Right lobe of liver (tissue), 6 donors: ENCODE measurements around the gene MAP4K3. TPM values are rescaled to one million over a fixed set of nuclear protein-coding genes. Genes with fewer than 3 reads are reported as not detected.

Source experiments
- ATAC-seq, 4 donors: fragments of 200-7000 bp; cut with Tn5 transposase; one replicate each; pipeline ENCODE4 v1.9.1; 2020; ENCODE audit warnings: mild to moderate bottlenecking in 4 of 4, moderate library complexity in 4 of 4
- DNase-seq, 3 donors: peaks; one replicate each; pipeline ENCODE4 v3.0.0-alpha.2; 2020
- H3K27ac ChIP-seq, 3 donors: fragments of 200-600 bp; one replicate each; pipeline ENCODE4 v1.8.0; 2022
- H3K27me3 ChIP-seq, 2 donors: fragments of 200-600 bp; one replicate each; pipeline ENCODE4 v1.8.0; 2022
- H3K36me3 ChIP-seq, 4 donors: fragments of 200-600 bp; sonication (generic) in 1 of 4; one replicate each; pipeline versions ENCODE4 v1.5.1 to v1.8.0; 2017 to 2022; ENCODE audit warnings: control low read depth in 1 of 4
- H3K4me1 ChIP-seq, 4 donors: fragments of 200-600 bp; sonication (generic) in 1 of 4; one replicate each; pipeline versions ENCODE4 v1.5.1 to v1.8.0; 2017 to 2022; ENCODE audit warnings: control low read depth in 1 of 4
- H3K4me3 ChIP-seq, 3 donors: fragments of 200-600 bp; one replicate each; pipeline ENCODE4 v1.8.0; 2022
- H3K9me3 ChIP-seq, 4 donors: fragments of 200-600 bp; sonication (generic) in 1 of 4; one replicate each; pipeline versions ENCODE4 v1.5.1 to v1.8.0; 2017 to 2022; ENCODE audit warnings: control low read depth in 1 of 4
- CTCF ChIP-seq, 4 donors: fragments of 200-600 bp in 3 of 4; fragments of 450-650 bp in 1 of 4; IDR thresholded peaks; one replicate each; pipeline versions ENCODE4 v1.5.1 to v1.8.0; 2016 to 2022; ENCODE audit warnings: antibody characterized with exemption in 4 of 4, mild to moderate bottlenecking in 2 of 4
- POLR2A ChIP-seq: fragments of 450-650 bp; IDR thresholded peaks from one replicate; pipeline ENCODE4 v1.6.1; 2017; ENCODE audit warnings: antibody characterized with exemption, mild to moderate bottlenecking
- WGBS: methylation state at CpG from one replicate; pipeline ENCODE4 v1.1.6; 2018; ENCODE audit warnings: low coverage, low lambda C conversion rate; ENCODE audit not compliant: insufficient coverage; ENCODE audit errors: missing lambda C conversion rate; 5-methylcytosine and 5-hydroxymethylcytosine counted together
- intact Hi-C, 2 donors: fragments of 100-400 bp; cut with DNase I; formaldehyde crosslinking; loops; one replicate each; pipeline versions ENCODE4 v1.11.2 to v1.14.1; 2022
- total RNA-seq, 6 experiments: library from RNA; depleted of rRNA in 2 of 6; stranded (reverse); fragments of >200 nt in 2 of 6; fragmentation: NEBNext Ultra II Directional in 3 of 6; extraction: Animal tissue kit (Norgen Biotek cat#: 25700) in 3 of 6; gene quantifications; one replicate each; pipeline versions ENCODE4 v1.1.0 to v1.2.4, GENCODE V29; 2016 to 2023
- donor health status: DM: no; HTN: yes; CAD: no.
- donor health status: DM: no; HTN: no; CAD: no.
- donor health status: DM: no; HTN: no; CAD: no.
- donor health status: DM: no; HTN: yes; CAD: no.
- donor health status: DM: no; HTN: yes; CAD: no.

MAP4K3 gene
- total RNA-seq, 6 experiments from 2014 or later, result 14.5 to 24.8 (median 17.1) TPM

- no peak for DNase-seq
- Histone ChIP-seq H3K27me3 (no peaks in the 10 kb centered on the region), H3K36me3 (peaks cover 0 to 6% (median 0%) of the 10 kb centered on the region in 4 donors), H3K27ac (no peak overlapping the region), H3K9me3 (no peaks in the 10 kb centered on the region), H3K4me3 (no peak overlapping the region), H3K4me1 (no peaks in the 10 kb centered on the region)
- no peak for TF ChIP-seq POLR2A
- TF ChIP-seq CTCF (IDR thresholded peaks at IDR 0.05), result no peak
- 57% methylated on average over 2 of the region's 4 CpGs for WGBS
- intact Hi-C loops, result no loop called here
- ATAC-seq, result no peak
Measured at GRCh38 chr2:39475006-39475405, 37.9 kb upstream of the MAP4K3 start.

GRCh38 chr2:39470580-39470979 lies 33.5 kb upstream of the MAP4K3 start:
- Histone ChIP-seq H3K36me3 (no peaks in the 10 kb centered on the region), H3K9me3 (no peaks in the 10 kb centered on the region), H3K27ac (no peak overlapping the region), H3K4me3 (no peak overlapping the region), H3K27me3 (no peaks in the 10 kb centered on the region), H3K4me1 (peaks cover 0 to 8% (median 3%) of the 10 kb centered on the region in 4 donors)
- DNase-seq, result no peak
- no peak for TF ChIP-seq CTCF (IDR thresholded peaks at IDR 0.05)
- no peak for TF ChIP-seq POLR2A
- intact Hi-C loops, result no loop called here
- 88% methylated on average over 3 of the region's 3 CpGs for WGBS
- ATAC-seq, result no peak

- ATAC-seq (peak; percentile 41 to 88 (median 56)), DNase-seq (peak in 1 of 3 donors; percentile 34)
- no peak overlapping the region for H3K27ac ChIP-seq
- no peaks in the 10 kb centered on the region for H3K27me3 ChIP-seq
- H3K36me3 ChIP-seq, result no peaks in the 10 kb centered on the region
- 40% methylated on average over 3 of the region's 3 CpGs for WGBS
- no peaks in the 10 kb centered on the region for H3K9me3 ChIP-seq
- TF ChIP-seq POLR2A (no peak), CTCF (IDR thresholded peaks at IDR 0.05) (no peak)
- intact Hi-C loops, result no loop called here
- peaks cover 0 to 8% (median 3%) of the 10 kb centered on the region in 4 donors for H3K4me1 ChIP-seq
- no peak overlapping the region for H3K4me3 ChIP-seq
Measured at GRCh38 chr2:39469807-39470206, 32.7 kb upstream of the MAP4K3 start.

GRCh38 chr2:39468579-39469451 lies 31.7 kb upstream of the MAP4K3 start:
- 79% methylated on average over 2 of the region's 4 CpGs for WGBS
- intact Hi-C loops, result no loop called here
- no peak for DNase-seq

More at GRCh38 chr2:39468579-39469451, 31.7 kb upstream of the MAP4K3 start:
- no peaks in the 10 kb centered on the region for H3K36me3 ChIP-seq
- no peak for ATAC-seq
- no peaks in the 10 kb centered on the region for H3K27me3 ChIP-seq
- no peaks in the 10 kb centered on the region for H3K9me3 ChIP-seq
- peak overlapping the region in 1 of 3 donors; percentile 24 for H3K27ac ChIP-seq
- no peak overlapping the region for H3K4me3 ChIP-seq
- peaks cover 0 to 8% (median 3%) of the 10 kb centered on the region in 4 donors for H3K4me1 ChIP-seq
- no peak for TF ChIP-seq CTCF (IDR thresholded peaks at IDR 0.05)
- no peak for TF ChIP-seq POLR2A
